Hair follicle dermal papilla cell (primary cell): ENCODE measurements around the gene PNLIP. TPM values are rescaled to one million over a fixed set of nuclear protein-coding genes. Genes with fewer than 3 reads are reported as not detected.

Experiments
- small RNA-seq: library from RNA; depleted of rRNA; stranded (forward); fragments of <200 nt; gene quantifications from one replicate; pipeline ENCODE3, GENCODE V24; 2012
- total RNA-seq: library from RNA; depleted of rRNA; stranded (reverse); fragments of >200 nt; gene quantifications from 2 replicates; pipeline ENCODE4 v1.2.3, GENCODE V29; 2012

PNLIP gene
- not detected in 2 replicates for total RNA-seq

DNA sequence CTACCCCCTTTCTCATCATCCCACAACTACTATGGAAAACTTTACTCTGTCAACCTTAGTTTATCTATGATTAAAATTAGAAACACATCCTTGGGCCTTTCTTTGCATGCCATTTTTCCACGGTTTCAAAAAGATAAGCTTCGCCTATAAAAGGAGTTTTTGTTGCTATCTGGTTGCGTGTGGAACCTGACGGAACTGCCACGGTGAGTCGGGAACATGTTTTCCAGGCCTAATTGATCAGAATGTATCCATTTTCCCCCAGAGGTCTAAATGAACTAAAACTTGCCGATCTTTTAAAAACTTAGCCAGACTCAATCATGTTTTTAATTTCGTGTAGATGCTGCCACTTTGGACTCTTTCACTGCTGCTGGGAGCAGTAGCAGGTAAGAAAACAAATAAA is at the start of gene PNLIP:
PNLIP (plus strand) TSS at position 176 of the 400 bp plus-strand sequence; CDS start at position 338, 162 bp downstream.

DNA sequence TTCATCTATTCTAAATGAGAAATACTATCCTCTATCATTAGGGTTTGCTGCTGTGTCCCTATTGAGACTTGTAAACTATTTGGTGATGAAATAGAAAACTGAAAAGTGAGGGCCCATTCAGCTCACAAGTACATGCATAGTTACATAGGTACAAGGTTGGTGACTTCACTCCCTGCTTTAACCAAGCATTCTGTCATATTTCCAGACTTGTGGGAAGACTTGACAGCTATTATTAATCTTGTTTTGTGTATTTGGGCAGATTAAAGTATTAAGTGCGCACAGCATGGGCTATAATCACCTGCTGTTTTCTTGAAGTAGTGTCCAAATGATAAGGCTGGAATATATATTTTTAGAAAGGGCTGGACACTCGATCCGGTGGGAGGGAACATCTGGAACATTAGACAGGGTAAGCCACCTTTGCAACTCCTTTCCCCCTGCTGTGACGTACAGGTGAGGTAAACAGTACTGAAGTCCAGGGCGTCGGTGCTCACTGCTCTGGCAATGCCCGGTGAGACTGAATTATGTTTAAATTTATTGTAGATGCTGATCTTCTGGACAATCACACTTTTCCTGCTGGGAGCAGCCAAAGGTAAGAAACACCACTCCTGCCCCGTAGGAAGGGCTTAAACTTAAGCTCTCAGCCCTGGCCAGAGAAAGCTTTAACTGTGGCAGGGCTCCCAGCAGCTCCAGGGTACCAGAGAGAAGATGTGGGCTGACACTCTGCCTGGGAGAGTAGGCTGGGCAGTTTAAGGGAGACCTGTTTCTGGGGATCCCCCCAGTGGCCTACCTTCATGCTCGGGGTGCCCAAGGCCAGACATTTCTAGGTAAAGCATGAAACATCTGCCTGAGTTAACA is 45.1 kb downstream of the PNLIP start, which contains the start of gene PNLIPRP1:
PNLIPRP1 (plus strand) TSS at position 370 of the 855 bp plus-strand sequence; CDS start at position 541, 171 bp downstream.

Small RNA genes lying within 50 kb of the gene (small RNA-seq; reads per million reads assigned to genes)
- gene RNU6-1090P = not detected

Other genes with a start within 250 kb of the PNLIP start
- not detected in 2 replicates for gene CCDC172, start 221.5 kb upstream of the PNLIP start, total RNA-seq
- gene PNLIPRP3, start 118.1 kb upstream of the PNLIP start, total RNA-seq = 0.12 TPM in 1 of 2 replicates, not detected in the other
- not detected in 2 replicates for gene PNLIPRP1, start 45.0 kb downstream of the PNLIP start, total RNA-seq
- gene PNLIPRP2, start 75.0 kb downstream of the PNLIP start, total RNA-seq = not detected in 2 replicates
- gene HSPA12A, start 196.6 kb downstream of the PNLIP start, total RNA-seq = 11.3 and 11.8 TPM in 2 replicates